A673 (cell line): Measurements from ENCODE around the gene MAP2.

Experiments
- CTCF ChIP-seq: fragments of 300-800, 200-600 bp; sonication (generic); conservative IDR thresholded peaks from 2 replicates; pipeline ENCODE4 v1.5.1; 2017; ENCODE audit warnings: low read depth, mild to moderate bottlenecking, antibody characterized with exemption, low read length, moderate library complexity, mixed read lengths
- EZH2 ChIP-seq: fragments of 200-600 bp; sonication (generic); IDR thresholded peaks from 2 replicates; pipeline ENCODE4 v1.6.1; 2017; ENCODE audit warnings: borderline replicate concordance, low read depth, mild to moderate bottlenecking, mixed read lengths, antibody characterized with exemption, low read length; ENCODE audit not compliant: poor library complexity, severe bottlenecking

GRCh38 chr2:209459359-209459758, 35.5 kb downstream of the MAP2 start:
- TF ChIP-seq CTCF (no peak), EZH2 (no peak)
